ENCODE results near the gene TNS1.
"Not testable (repeated sequence)": the region's sequence is repeated elsewhere in the genome, so short reads cannot be mapped to it uniquely, and the experiment has no call there.

TNS1 gene

GRCh38 chr2:217790681-217791392, 212.0 kb downstream of the TNS1 start:
- no peak overlapping the region for H3K4me3 ChIP-seq (ENCODE audit: low read depth, low read length)
- no peak for DNase-seq (ENCODE audit: low read depth)
- TF ChIP-seq, protein P1, sequence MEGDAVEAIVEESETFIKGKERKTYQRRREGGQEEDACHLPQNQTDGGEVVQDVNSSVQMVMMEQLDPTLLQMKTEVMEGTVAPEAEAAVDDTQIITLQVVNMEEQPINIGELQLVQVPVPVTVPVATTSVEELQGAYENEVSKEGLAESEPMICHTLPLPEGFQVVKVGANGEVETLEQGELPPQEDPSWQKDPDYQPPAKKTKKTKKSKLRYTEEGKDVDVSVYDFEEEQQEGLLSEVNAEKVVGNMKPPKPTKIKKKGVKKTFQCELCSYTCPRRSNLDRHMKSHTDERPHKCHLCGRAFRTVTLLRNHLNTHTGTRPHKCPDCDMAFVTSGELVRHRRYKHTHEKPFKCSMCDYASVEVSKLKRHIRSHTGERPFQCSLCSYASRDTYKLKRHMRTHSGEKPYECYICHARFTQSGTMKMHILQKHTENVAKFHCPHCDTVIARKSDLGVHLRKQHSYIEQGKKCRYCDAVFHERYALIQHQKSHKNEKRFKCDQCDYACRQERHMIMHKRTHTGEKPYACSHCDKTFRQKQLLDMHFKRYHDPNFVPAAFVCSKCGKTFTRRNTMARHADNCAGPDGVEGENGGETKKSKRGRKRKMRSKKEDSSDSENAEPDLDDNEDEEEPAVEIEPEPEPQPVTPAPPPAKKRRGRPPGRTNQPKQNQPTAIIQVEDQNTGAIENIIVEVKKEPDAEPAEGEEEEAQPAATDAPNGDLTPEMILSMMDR (IDR thresholded peaks at IDR 0.05; ENCODE audit: low read depth, low read length, missing control alignments): no peak

DNA sequence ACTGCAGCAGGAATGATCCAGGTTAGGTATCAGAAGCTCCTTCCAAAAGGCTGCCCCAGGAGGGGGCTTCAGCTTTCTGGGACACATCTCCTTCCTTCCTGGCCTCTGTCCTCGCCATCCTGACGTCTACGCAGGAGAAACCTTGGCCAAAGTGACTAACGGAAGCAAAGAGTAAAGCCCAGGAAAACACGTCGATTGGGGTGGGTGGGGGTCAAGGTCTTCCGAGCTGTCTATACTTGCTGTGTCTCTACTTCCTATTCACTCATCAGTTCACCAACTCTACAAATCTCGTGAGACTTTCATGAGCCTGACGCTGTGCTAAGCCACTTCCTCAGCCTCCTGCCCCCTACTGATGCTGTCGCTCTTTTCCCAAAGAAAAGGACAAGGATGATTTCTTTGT, 212.6 kb downstream of the TNS1 start:
- no peak for DNase-seq (ENCODE audit: low read depth)
- peak overlapping the region; percentile 25 for H3K4me3 ChIP-seq (ENCODE audit: low read depth, low read length)
- TF ChIP-seq, protein P1 (IDR thresholded peaks at IDR 0.05; ENCODE audit: low read depth, low read length, missing control alignments): peak; percentile 5

- TF ChIP-seq, protein P1 (IDR thresholded peaks at IDR 0.05; ENCODE audit: low read depth, low read length, missing control alignments): no peak
- no peak for DNase-seq (ENCODE audit: low read depth)
- H3K4me3 ChIP-seq (ENCODE audit: low read depth, low read length): peak overlapping the region; percentile 25
Measured at GRCh38 chr2:217789736-217790181, 213.0 kb downstream of the TNS1 start.

- H3K4me3 ChIP-seq (ENCODE audit: low read depth, low read length): peak overlapping the region; percentile 25
- no peak for DNase-seq (ENCODE audit: low read depth)
Measured at GRCh38 chr2:217789003-217789735, 213.6 kb downstream of the TNS1 start.

GRCh38 chr2:217788669-217789002, 214.2 kb downstream of the TNS1 start:
- H3K4me3 ChIP-seq (ENCODE audit: low read depth, low read length): no peak overlapping the region
- DNase-seq (ENCODE audit: low read depth): no peak
- TF ChIP-seq, protein P1 (IDR thresholded peaks at IDR 0.05; ENCODE audit: low read depth, low read length, missing control alignments): no peak

More at GRCh38 chr2:217789003-217789735, 213.6 kb downstream of the TNS1 start:
- TF ChIP-seq, protein P1 (IDR thresholded peaks at IDR 0.05; ENCODE audit: low read depth, low read length, missing control alignments): peak; percentile 99

- no peak for DNase-seq (ENCODE audit: low read depth)
- H3K4me3 ChIP-seq (ENCODE audit: low read depth, low read length): no peak overlapping the region
- TF ChIP-seq, protein P1 (IDR thresholded peaks at IDR 0.05; ENCODE audit: low read depth, low read length, missing control alignments): no peak
Measured at GRCh38 chr2:217787160-217787877, 215.5 kb downstream of the TNS1 start.

DNA sequence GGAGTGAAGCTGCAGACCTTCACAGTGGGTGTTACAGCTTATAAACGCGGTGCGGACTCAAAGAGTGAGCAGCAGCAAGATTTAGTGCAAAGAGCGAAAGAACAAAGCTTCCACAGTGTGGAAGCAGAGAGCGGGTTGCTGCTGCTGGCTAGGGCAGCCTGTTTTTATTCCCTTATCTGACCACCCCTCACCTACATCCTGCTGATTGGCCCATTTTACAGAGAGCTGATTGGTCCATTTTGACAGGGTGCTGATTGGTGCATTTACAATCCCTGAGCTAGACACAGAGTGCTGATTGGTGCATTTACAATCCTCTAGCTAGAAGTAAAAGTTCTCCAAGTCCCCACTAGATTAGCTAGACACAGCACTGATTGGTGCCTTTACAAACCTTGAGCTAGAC, 216.2 kb downstream of the TNS1 start:
- not testable (repeated sequence) for DNase-seq (ENCODE audit: low read depth); H3K4me3 ChIP-seq (ENCODE audit: low read depth, low read length)

All from GM12864 (cell line).